ENCODE data around the gene TEKT3. TPM values are rescaled to one million over a fixed set of nuclear protein-coding genes. Genes with fewer than 3 reads are reported as not detected.
A peak's percentile ranks its signal among the peaks of the same experiment; 100 is the strongest.

Gene TEKT3
- total RNA-seq, result not detected in 2 replicates

DNA sequence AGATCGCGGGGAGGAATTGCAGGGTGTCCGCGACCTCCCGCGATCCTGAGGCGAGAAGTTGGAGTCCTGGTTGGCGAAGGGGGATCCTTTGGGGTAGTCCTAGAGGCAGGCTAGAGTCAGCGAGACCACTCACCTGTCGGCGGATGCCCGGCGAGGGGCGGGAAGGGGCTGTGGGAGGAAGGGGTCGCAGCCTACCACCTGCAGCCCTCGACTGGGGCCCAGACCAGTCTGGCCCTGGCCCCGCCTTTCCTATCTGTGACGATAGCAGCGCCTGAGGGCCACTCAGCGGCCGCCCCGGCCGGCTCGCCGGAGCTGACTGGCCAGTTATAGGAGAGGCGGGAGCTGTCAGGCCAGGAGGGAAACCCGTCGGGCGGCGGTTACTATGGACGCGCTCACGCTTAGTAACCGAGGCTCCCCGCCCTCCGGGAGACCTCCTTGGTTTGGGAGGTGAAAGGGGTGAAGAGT, at the start of gene TEKT3:
Gene TEKT3, minus strand, starts transcription at position 213 of the 465 bp plus-strand sequence. CDS start 10,012 bp downstream, outside the sequence.
- DNase-seq (ENCODE audit: low read depth in 2 of 2), result peak; percentile 52 to 77

DNA sequence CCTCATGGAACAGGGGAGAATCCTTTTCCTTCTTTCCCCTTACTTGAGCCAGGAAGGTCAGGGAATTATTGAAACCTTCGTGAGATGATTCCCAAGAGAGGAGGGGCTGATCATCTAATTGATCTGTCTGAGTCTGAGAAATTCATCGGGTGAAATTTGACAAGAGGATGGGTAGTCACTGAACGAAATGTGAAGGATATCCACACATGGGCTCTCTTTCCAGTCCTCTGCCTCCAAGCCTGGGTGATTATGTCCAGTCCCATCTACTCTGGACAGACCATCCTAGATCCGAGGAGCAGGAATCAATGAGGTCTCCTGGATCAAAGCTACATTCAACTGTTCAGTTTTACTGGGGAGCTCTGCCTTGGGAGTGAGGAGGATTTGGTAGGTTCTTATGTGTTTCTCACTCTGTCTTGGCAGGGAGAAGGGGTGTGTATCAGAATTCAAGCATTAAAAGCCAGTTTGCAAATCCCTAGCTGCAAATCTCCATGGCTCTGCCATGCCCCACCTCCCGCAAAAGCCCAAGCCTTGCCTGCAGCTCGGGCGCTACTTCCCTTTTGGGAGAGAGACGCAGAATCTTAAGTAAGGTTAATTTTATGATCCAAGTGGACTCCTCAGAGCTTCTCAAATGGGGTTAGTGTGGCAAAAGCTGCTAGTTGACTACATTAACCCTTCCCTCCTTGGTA, 47.1 kb upstream of the TEKT3 start:
- no peak for DNase-seq (ENCODE audit: low read depth in 2 of 2)

DNA sequence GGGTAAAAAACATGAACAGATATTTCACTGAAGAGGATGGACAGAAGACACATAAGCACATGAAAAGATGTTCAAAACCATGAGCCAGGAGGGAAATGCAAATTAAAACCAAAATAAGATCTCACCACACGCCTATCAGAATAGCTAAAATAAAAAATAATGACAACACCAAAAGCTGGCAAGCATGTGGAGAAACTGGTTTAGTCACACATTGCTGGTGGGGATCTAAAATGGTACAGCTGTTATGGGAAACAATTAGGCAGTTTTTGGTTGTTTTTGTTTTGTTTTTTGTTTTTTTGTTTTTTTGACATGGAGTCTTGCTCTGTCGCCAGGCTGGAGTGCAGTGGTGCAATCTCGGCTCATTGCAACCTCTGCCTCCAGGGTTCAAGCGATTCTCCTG, 44.7 kb upstream of the TEKT3 start:
- no peak for DNase-seq (ENCODE audit: low read depth in 2 of 2)

DNA sequence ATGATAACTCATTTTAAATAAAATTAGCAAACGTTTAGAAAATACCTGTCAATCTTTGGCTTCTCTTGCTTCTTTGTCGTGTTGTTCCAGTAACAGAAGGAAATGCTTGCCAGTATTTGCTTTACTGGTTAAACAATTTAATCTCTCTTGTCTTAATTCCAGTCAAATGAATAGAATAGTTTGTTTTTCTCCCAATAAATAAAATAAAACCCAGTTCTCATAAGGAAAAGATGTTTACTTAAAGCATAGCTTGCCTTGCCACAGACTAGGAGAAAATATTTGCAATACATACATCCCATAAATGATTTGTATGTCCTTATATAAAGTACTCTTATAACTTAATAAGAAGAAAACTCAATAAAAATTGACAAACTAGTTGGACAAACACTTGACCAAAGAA, 43.9 kb upstream of the TEKT3 start:
- no peak for DNase-seq (ENCODE audit: low read depth in 2 of 2)

DNA sequence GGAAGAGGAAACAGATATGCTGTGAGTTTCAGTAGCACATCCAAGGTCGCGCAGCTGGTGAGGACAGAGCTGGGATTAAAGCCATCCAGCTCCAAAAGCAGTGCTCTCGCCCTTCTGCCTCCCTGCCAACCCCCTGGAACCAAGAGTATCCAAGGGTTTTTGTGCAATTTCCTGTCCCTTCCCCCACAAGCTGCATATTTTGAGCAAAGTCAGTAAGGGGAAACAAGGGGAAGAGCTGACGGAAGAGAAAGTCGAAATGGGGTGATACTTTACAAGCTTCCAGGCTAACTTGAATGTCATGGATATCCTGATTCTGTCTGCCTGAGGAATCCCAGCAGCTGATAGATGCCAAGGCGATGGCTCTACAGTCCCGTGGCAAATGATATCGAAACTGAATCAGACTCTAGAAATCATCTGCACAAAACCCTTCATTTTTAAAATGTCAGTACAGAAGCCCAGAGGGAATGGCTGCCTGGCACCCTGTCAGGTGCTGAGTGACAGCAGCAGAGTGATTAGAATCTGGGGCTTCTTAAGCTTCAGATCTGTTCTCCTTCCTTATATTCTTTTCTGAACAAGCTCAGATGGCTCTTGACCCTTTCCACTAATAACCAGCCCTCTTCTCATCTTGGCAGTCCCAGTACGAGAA, 42.9 kb upstream of the TEKT3 start:
- peak; percentile 29 to 31 for DNase-seq (ENCODE audit: low read depth in 2 of 2)

DNA sequence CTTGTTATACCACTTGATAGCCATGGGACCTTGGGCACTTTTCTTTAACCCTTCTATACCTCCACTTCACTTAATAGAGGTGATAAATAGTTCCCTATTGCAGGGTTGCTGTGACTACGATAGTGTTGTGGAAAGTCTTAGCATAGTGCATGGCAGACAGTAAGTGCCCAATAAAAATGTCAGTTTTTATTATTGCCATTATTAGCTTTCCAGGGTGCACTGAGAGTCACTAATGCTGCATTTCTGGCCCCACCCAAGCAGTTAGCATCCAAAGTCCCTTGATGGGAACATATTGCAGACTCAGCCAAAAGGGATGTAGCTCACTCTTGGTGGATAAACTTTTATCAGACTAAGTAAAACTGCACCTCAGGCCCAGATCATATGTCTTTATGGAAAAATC, 41.5 kb upstream of the TEKT3 start:
- no peak for DNase-seq (ENCODE audit: low read depth in 2 of 2)

DNA sequence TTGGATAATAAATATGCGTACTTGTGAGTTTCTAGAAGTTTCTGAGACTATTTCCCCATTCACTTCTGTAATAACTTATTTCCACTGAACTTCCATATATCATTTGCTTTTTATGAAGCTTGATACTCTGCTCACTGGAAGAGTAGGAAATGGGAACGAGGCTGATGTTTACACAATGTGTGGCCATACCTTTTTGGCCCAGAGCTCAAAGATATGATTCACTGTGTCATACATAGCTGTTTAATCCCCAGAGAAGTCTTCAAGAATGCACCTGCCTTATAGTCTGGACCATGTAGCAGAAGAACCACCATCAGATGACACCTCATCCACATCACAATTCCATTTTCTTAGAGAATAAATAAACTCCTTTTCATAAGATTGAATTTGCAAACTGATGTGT, 40.3 kb upstream of the TEKT3 start:
- no peak for DNase-seq (ENCODE audit: low read depth in 2 of 2)

DNA sequence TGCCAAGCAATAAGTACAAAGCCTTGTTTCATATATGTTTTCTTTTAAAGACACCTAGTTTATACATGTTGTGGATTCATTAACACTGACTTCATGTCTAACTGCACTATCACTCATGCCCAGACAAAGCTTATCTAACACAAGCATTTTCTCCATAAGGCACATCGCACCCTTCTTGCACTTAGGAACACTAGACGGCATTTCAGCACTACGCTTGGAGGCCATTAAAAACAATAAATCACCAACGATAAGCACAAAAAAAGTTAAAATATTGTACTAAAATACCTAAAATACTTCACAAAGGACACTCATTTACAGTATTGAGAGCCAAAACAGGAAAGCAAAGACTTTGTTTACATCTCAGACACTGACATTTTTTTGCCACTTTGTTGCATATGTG, 39.0 kb upstream of the TEKT3 start:
- DNase-seq (ENCODE audit: low read depth in 2 of 2), result no peak

DNA sequence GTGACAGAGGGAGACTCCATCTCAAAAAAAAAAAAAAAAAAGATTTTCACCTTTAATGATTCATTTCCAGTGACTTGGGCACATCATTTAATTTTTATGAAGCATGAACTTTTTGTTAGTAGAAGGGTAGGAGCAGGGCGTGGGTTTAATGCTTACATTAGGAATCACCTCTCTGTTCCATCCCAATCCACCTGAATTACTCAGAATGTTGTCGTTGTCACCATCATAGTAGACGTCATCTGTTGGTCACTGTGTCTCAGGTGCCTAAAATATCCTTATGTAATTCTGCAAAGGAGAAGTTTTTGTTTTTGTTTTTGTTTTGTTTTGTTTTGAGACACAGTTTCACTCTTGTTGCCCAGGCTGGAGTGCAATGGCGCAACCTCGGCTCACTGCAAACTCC, 38.3 kb upstream of the TEKT3 start:
- DNase-seq (ENCODE audit: low read depth in 2 of 2), result no peak

DNA sequence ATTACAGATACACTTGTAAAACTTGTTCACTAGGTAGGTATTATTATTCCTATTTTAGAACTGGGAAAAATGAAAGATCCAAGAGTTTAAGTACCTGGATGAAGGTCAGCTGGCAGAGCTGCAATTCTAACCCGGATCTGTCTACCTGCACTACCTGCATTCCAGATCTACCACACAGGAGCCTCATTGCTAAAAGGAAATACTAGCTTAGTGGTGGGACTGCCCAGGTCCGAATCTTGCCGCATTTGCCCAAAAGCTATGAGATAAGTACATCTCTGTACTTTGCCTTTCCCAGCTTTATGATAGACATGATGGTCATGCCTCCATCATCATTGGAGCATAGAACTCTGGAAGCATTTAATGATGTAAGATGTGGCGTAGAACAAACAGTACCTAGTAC, 36.8 kb upstream of the TEKT3 start:
- no peak for DNase-seq (ENCODE audit: low read depth in 2 of 2)

DNA sequence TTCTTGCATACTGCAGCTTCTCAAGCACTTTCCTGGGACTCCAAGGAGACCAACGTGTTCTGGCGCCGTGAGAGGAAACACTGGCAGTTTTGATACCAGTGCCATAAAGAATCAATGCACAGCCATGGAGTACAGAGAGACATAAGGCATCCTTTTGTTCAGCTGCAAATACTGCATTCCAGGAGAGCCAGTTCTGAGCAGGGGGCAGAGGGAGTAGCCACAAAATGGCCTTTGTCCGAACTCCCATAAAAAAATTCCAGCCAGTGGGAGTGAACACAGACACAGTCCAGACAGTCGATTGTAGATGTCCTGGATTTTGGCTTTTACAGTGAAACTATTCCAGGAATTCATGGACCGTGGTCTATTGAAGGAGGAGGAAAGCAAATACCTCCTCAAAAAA, 36.2 kb upstream of the TEKT3 start:
- peak in 1 of 2 donors; percentile 19 for DNase-seq (ENCODE audit: low read depth in 2 of 2)

DNA sequence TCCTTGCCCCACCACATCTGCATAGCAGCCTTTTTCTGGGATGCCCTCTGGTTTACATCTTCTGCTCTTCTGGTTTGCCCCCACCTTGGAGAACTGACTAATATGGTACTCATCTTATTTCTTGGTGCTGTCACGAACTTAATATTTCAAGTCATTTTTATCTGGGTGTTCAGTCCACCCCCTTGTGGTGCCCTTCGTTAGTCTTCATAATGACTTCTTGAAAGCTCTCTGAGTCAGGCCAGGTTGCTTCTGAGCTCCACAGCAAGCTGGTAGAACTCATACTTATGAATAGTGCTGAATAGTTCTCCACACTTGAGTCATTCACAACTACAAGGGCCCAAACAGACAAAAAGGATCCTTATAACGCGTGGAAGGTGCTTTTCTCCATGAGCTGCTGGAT, 35.8 kb upstream of the TEKT3 start:
- no peak for DNase-seq (ENCODE audit: low read depth in 2 of 2)

DNA sequence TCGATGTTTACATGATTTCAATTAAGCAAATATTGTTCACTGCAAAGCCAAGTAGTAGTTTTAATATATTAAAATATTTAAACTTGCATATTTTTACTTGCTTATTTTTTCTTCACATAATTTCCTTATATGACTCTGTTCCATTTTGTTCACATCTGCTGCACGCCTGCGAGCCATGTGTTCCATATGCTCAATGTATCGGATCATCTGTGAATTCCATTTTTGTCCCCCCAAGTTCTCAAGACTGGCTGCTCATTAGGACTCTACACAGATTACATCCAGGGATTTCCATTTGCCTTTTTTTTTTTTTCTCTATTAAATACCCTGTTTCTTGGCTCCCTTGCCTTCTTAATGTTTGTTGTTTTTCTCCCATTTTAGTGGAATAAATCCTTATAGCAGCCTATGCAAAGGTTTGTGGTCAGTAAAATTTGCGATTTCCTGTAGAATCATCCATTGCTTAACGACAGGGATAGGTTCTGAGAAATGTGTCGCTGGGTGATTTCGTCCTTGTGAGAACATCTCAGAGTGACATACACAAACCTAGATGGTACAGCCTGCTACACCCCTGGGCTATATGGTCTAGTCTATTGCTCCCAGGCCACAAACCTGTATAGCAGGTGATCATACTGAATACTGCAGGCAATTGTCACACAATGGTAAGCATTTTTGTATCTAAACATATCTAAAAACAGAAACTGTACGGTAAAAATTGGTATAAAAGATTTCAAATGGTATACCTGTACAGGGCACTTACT, 30.2 kb upstream of the TEKT3 start:
- no peak for DNase-seq (ENCODE audit: low read depth in 2 of 2)

DNA sequence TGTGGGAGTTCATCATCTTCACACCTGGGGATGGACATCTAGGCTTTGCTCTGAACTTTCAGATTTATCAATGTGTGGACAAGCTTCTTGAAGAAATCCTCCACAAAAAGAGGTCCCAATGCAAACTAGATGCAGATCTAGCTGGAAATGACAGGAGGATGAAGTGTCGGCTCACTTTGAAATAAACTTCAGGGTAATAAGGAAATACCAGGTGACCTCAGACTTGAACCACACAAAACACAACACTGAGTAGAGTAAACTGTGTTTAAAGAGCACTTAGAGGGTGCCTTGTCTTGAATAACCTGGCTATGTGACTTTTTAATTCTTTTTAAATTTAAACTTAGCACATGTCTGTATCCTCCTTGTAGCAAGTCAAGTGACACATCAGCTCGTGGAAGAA, 27.2 kb upstream of the TEKT3 start:
- DNase-seq (ENCODE audit: low read depth in 2 of 2), result no peak

DNA sequence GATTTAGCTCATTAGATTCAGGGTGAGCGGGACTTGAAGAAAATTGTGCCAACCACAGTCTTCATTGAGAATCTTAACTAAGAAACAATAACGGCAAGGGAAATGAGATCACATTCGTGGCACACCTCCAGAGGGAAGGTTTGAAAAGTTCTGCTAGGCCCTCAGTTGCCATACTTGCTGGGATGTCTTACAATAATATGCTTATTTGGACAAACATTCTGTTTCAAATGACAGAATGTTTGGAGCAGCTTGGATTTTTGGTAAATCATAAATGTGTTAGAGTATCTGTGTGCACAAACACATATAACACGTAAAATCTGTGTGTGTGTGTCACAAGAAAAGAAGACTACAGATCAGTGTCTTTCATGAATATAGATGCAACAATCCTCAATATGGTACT, 24.6 kb upstream of the TEKT3 start:
- no peak for DNase-seq (ENCODE audit: low read depth in 2 of 2)

DNA sequence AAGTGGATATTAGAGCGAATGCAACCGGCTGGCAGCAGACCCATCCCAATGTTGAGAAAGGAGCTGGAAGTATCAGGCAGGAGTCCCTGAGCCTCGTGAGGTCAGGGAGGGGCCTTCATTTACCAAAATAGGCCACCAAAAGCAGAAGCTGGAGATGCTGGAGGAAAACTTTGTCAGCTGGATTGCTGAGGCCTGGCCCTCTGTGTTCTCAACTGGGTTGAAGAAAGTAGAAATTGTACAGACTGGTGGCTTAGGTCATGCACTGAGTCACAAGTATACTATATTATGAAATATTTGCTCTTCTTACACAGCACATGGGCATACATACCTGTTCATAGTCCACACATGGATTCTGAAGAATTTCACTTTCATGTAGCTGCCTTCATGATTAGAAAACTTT, 23.2 kb upstream of the TEKT3 start:
- no peak for DNase-seq (ENCODE audit: low read depth in 2 of 2)

DNA sequence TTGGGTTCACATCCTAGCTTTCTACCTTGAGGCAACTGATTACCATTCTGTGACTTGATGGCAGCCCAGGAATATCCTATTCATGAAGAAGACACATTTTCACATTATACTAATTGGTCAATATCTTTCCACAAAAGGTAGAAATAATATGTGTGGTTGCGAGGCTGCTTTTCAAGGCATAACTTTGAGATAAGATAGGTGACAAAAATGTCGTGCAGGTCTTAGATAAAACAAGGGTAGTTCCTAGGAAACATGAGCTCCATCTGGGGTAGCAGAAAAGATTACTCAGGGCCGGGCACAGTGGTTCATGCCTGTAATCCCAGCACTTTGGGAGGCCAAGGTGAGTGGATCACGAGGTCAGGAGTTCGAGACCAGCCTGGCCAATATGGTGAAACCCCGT, 22.3 kb upstream of the TEKT3 start:
- DNase-seq (ENCODE audit: low read depth in 2 of 2), result no peak

DNA sequence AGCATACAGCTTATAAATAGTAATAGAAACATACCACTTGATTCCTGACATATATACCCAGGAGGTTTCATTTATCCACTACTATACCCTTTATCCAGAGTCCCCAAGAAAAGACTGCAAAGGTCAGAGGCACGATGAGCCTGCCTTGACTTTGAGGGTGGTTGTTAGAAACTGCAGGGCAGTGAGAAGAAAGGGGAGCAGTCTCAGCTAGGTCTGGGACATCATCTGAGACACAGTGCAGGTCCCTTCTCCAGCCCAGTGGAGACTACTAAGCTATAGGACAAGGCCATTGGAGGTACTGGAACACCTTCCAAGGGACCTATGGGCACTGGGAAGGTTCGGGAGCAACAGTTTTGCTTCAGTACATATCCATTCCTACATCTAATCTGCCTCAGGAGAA, 20.2 kb upstream of the TEKT3 start:
- no peak for DNase-seq (ENCODE audit: low read depth in 2 of 2)

DNA sequence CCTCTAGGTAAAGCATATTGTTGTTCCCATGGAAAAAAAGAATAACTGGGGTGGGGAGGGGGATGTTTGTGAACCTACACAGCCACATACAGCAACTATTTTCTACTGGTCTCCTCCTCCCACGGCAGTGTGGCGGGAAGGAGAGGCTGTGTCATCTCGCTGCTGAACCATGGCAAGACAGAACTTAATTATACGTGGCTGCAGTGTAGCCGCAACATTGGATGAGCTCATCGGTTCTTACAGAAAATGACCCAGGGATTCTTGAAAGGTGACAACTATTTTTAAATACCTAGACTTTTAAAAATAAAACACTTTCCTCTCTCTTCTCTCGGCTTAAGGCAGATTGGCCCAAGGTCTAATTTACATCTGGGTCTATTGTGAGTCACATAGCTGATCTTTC, 19.8 kb upstream of the TEKT3 start:
- no peak for DNase-seq (ENCODE audit: low read depth in 2 of 2)

DNA sequence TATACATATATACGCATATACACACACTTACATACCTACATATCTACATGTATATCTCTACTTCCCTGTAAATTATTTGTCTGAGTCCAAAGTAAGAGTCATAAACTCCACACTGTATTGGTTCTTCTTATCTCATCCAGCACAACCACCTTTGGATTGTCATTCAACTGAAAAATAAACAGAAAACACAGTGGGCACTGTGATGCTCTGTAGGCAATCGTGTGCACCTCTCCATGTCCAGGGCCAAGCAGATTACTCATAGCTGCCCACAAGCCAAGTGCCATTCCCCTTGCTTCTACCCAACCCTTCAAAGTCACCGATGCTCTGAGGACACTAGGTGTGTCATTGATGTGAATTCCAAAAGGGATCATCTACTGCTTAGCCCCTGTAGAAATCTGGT, 12.9 kb upstream of the TEKT3 start:
- DNase-seq (ENCODE audit: low read depth in 2 of 2), result no peak

DNA sequence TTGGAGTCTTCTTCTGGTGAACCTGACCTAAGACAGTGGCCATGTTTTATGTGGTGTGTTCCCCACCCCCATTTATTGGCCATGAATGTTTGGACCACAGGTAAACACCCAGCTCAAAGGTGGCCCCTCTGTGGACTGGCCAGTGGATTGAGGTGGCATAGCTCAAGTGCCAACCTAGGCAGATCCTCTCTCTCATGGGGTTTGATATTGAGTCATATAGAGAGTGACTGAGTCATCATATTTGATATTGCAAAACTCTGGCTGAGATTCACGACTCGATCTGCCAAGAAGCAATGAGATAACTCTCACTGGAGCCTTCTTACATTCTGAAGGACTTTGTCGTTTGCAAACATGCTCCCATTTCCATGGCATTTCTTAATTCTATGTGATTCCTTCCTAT, 10.5 kb upstream of the TEKT3 start:
- peak in 1 of 2 donors; percentile 10 for DNase-seq (ENCODE audit: low read depth in 2 of 2)

DNA sequence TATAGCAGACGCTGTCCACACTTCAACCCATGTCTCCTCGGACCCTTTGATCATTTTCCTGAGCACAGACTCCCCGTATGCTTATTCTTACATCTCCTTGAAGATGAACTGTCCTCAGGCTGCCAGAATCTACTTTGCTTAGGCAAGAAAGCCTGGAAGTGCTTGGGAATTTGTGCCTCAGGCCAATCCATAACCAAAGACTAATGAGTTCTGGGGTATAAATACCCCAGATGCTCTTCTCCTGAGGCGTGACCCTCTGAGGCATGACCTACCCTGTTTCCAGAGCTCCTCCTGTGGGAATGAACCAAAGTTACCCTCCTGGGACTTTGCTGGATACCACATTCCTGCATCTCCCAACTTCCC, 10.1 kb upstream of the TEKT3 start:
- no peak for DNase-seq (ENCODE audit: low read depth in 2 of 2)
